HepG2 (cell line): ENCODE measurements around the gene ZBTB22. TPM values are rescaled to one million over a fixed set of nuclear protein-coding genes. Genes with fewer than 3 reads are reported as not detected.
A peak's percentile ranks its signal among the peaks of the same experiment; 100 is the strongest.

Experiments used
- AGO2 ChIP-seq: fragments of 200-400 bp; formaldehyde crosslinking; optimal IDR thresholded peaks from 2 replicates; pipeline ENCODE3; 2017; ENCODE audit warnings: mild to moderate bottlenecking, low read depth, low read length, moderate library complexity
- AKAP8 ChIP-seq: sonication (generic); formaldehyde crosslinking; IDR thresholded peaks from 2 replicates; pipeline ENCODE4 v1.5.1; 2020; ENCODE audit warnings: mild to moderate bottlenecking, missing genetic modification reagents
- FOSL2 ChIP-seq: sonication (generic); formaldehyde crosslinking; IDR thresholded peaks from 2 replicates; pipeline ENCODE4 v1.4.0; 2020; ENCODE audit warnings: missing genetic modification reagents
- IRX3 ChIP-seq: sonication (generic); formaldehyde crosslinking; IDR thresholded peaks from 2 replicates; pipeline ENCODE4 v1.8.1; 2023; ENCODE audit warnings: mild to moderate bottlenecking, low read depth, missing genetic modification reagents, borderline replicate concordance
- KDM3A ChIP-seq: IDR thresholded peaks from 2 replicates; pipeline ENCODE4 v1.6.1; 2018; ENCODE audit warnings: low read depth, missing compliant biosample characterization
- MAZ ChIP-seq, 2 experiments: sonication (generic) in 1 of 2; formaldehyde crosslinking in 1 of 2; IDR thresholded peaks; 2 replicates each; pipeline versions ENCODE4 v1.5.0 to v1.6.1; 2012 to 2020; ENCODE audit warnings: low read depth in 2 of 2, mild to moderate bottlenecking in 2 of 2, borderline replicate concordance in 1 of 2, improper control_type of control experiment in 1 of 2, low read length in 1 of 2, missing genetic modification reagents in 1 of 2, moderate library complexity in 1 of 2
- PHF21A ChIP-seq: sonication (generic); formaldehyde crosslinking; IDR thresholded peaks from 2 replicates; pipeline ENCODE4 v1.5.0; 2020; ENCODE audit warnings: mild to moderate bottlenecking, missing genetic modification reagents
- POLR2A ChIP-seq, 2 experiments: IDR thresholded peaks; 2 replicates each; pipeline ENCODE4 v1.6.1; 2011; ENCODE audit warnings: low read depth in 2 of 2, low read length in 2 of 2, mild to moderate bottlenecking in 1 of 2, moderate library complexity in 1 of 2; ENCODE audit not compliant: insufficient read depth in 1 of 2
- POLR2AphosphoS2 ChIP-seq: IDR thresholded peaks from 2 replicates; pipeline ENCODE4 v1.6.1; 2011; ENCODE audit warnings: low read depth, low read length, improper control_type of control experiment
- POLR2G ChIP-seq: fragments of 200-400 bp; formaldehyde crosslinking; IDR thresholded peaks from 2 replicates; pipeline ENCODE4 v1.6.1; 2018; ENCODE audit warnings: mild to moderate bottlenecking, low read depth, low read length, moderate library complexity
- RBFOX2 ChIP-seq: fragments of 200-400 bp; formaldehyde crosslinking; IDR thresholded peaks from 2 replicates; pipeline ENCODE4 v1.6.1; 2017; ENCODE audit warnings: low read depth, mild to moderate bottlenecking, low read length
- RBM39 ChIP-seq: fragments of 200-400 bp; formaldehyde crosslinking; IDR thresholded peaks from one replicate; pipeline ENCODE4 v1.6.1; 2018; ENCODE audit warnings: antibody characterized with exemption, mild to moderate bottlenecking, low read depth, low read length; ENCODE audit not compliant: poor library complexity, severe bottlenecking
- SALL2 ChIP-seq: sonication (generic); formaldehyde crosslinking; IDR thresholded peaks from 2 replicates; pipeline ENCODE4 v1.8.1; 2023; ENCODE audit warnings: mild to moderate bottlenecking, missing genetic modification reagents, inconsistent platforms
- SMAD9 ChIP-seq: sonication (generic); formaldehyde crosslinking; IDR thresholded peaks from 2 replicates; pipeline ENCODE4 v1.5.1; 2020; ENCODE audit warnings: mild to moderate bottlenecking, missing genetic modification reagents
- SP2 ChIP-seq: sonication (generic); formaldehyde crosslinking; IDR thresholded peaks from 2 replicates; pipeline ENCODE4 v1.5.1; 2020; ENCODE audit warnings: mild to moderate bottlenecking, missing genetic modification reagents
- SSRP1 ChIP-seq: IDR thresholded peaks from 2 replicates; pipeline ENCODE4 v1.6.1; 2016; ENCODE audit warnings: control low read depth
- TAF15 ChIP-seq: fragments of 200-400 bp; formaldehyde crosslinking; IDR thresholded peaks from one replicate; pipeline ENCODE4 v1.6.1; 2018; ENCODE audit warnings: mild to moderate bottlenecking, low read depth, low read length; ENCODE audit not compliant: poor library complexity, severe bottlenecking
- ZBTB33 ChIP-seq: sonication (generic); formaldehyde crosslinking; IDR thresholded peaks from 2 replicates; pipeline ENCODE4 v1.4.0; 2020; ENCODE audit warnings: missing genetic modification reagents
- ZBTB38 ChIP-seq: sonication (generic); formaldehyde crosslinking; IDR thresholded peaks from 2 replicates; pipeline ENCODE4 v1.5.1; 2020; ENCODE audit warnings: mild to moderate bottlenecking, missing genetic modification reagents
- ZC3H13 ChIP-seq: sonication (generic); formaldehyde crosslinking; IDR thresholded peaks from 2 replicates; pipeline ENCODE4 v1.8.1; 2023; ENCODE audit warnings: mild to moderate bottlenecking, missing genetic modification reagents, moderate library complexity
- ZFP36 ChIP-seq: fragments of 150-350 bp; IDR thresholded peaks from 2 replicates; pipeline ENCODE4 v1.6.1; 2018; ENCODE audit warnings: borderline replicate concordance, low read length, low read depth; ENCODE audit not compliant: partially characterized antibody
- ZFP90 ChIP-seq: sonication (generic); formaldehyde crosslinking; IDR thresholded peaks from 2 replicates; pipeline ENCODE4 v1.8.0; 2022; ENCODE audit warnings: missing genetic modification reagents, mild to moderate bottlenecking, inconsistent platforms, borderline replicate concordance
- ZNF557 ChIP-seq: sonication (generic); formaldehyde crosslinking; IDR thresholded peaks from 2 replicates; pipeline ENCODE4 v1.4.0; 2020; ENCODE audit warnings: missing genetic modification reagents
- ZNF775 ChIP-seq: sonication (generic); formaldehyde crosslinking; IDR thresholded peaks from 2 replicates; pipeline ENCODE4 v1.4.0; 2020; ENCODE audit warnings: missing genetic modification reagents, mild to moderate bottlenecking, moderate library complexity, borderline replicate concordance
- polyA plus RNA-seq, 8 experiments: library from polyadenylated mRNA; depleted of rRNA in 3 of 8; stranded (reverse) in 7 of 8; unstranded in 1 of 8; fragments of >200 nt; fragmentation: Illumina TruSeq in 4 of 8; extraction: Trizol in 4 of 8; gene quantifications; 2 replicates each; pipeline versions ENCODE4 v1.2.1 to v1.2.3, GENCODE V29; 2011 to 2016; ENCODE audit warnings: low read depth in 4 of 8, missing spikeins in 1 of 8, mixed read lengths in 1 of 8; ENCODE audit not compliant: insufficient read depth in 1 of 8
- total RNA-seq, 5 experiments: library from RNA; depleted of rRNA; stranded (reverse); fragments of >200 nt; fragmentation: Illumina TruSeq; extraction: Trizol; gene quantifications; 2 replicates each; pipeline ENCODE4 v1.2.3, GENCODE V29; 2016; ENCODE audit warnings: low read depth in 1 of 5
- TF ChIP-seq, protein P1 (sequence below): sonication (generic); formaldehyde crosslinking; conservative IDR thresholded peaks from 2 replicates; pipeline ENCODE4 v1.8.0; 2022; ENCODE audit warnings: low read depth, missing genetic modification reagents
- TF ChIP-seq, protein P2 (sequence below): sonication (generic); formaldehyde crosslinking; IDR thresholded peaks from 2 replicates; pipeline ENCODE4 v1.8.0; 2022; ENCODE audit warnings: missing genetic modification reagents, low read depth, mild to moderate bottlenecking, borderline replicate concordance

Gene ZBTB22
- total and polyA plus RNA-seq, 2 of the 13 experiments (the other 11 are each of a cell fraction or from before 2014, with no cell fraction given) = 8.0 to 10.6 TPM

DNA sequence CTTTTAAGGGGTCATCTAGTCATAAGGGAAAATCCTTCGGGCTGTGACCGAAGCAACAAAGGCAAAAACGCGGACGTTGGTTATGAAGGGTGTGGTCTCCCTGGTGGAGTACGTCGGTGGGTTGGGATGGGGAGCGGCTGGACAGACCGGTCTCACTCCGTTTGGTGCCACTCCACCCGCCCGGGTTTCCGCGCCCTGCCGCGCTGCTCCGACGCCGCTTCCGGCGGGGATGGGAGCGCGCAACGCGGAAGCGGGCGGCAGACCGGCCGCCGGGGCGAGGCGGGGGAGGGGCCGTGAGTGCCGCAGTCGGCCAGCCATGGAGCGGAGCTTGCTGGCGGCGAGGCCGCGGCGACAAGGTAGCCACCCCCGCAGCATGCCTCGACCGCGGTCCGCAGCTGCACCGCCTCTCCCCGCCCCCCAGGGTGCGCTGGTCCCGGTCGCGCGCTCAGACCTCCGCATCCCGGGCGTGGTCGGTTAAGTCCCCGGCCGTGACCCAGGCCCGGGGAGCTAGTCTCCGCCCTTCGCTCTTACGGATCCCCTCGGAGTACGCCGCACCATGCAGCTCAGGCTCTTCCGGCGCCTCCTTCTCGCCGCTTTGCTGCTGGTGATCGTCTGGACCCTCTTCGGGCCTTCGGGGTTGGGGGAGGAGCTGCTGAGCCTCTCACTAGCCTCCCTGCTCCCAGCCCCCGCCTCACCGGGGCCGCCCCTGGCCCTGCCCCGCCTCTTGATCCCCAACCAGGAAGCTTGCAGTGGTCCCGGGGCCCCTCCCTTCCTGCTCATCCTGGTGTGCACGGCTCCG, 40.5 kb downstream of the ZBTB22 start, which contains the start of gene B3GALT4 (continued):
- peak; percentile 99 for TF ChIP-seq ZBTB33 (CRISPR knock-in tag)
- TF ChIP-seq POLR2AphosphoS2 = 0 out of 2 replicates have a peak, but pooled peaks have one; percentile 21
- TF ChIP-seq SMAD9 = no peak
- peak; percentile 94 for TF ChIP-seq RBFOX2
- TF ChIP-seq SP2 (CRISPR knock-in tag) = 0 out of 2 replicates have a peak, but pooled peaks have one; percentile 17
- no peak for TF ChIP-seq ZNF557
- no peak for TF ChIP-seq ZFP36
- TF ChIP-seq TAF15 = peak; percentile 32
- 0 out of 2 replicates have a peak, but pooled peaks have one; percentile 36 for TF ChIP-seq IRX3 (CRISPR knock-in tag)
- peak; percentile 54 for TF ChIP-seq RBM39
- TF ChIP-seq, protein P1, sequence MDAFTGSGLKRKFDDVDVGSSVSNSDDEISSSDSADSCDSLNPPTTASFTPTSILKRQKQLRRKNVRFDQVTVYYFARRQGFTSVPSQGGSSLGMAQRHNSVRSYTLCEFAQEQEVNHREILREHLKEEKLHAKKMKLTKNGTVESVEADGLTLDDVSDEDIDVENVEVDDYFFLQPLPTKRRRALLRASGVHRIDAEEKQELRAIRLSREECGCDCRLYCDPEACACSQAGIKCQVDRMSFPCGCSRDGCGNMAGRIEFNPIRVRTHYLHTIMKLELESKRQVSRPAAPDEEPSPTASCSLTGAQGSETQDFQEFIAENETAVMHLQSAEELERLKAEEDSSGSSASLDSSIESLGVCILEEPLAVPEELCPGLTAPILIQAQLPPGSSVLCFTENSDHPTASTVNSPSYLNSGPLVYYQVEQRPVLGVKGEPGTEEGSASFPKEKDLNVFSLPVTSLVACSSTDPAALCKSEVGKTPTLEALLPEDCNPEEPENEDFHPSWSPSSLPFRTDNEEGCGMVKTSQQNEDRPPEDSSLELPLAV (CRISPR knock-in tag) = 0 out of 2 replicates have a peak, but pooled peaks have one; percentile 49
- TF ChIP-seq POLR2A (IDR thresholded peaks at IDR 0.05; ENCODE audit: insufficient read depth in 1 of 2, low read depth in 2 of 2, low read length in 2 of 2) = peak; percentile 23 to 55; a peak in 3 of 4 replicates
- TF ChIP-seq, protein P2, sequence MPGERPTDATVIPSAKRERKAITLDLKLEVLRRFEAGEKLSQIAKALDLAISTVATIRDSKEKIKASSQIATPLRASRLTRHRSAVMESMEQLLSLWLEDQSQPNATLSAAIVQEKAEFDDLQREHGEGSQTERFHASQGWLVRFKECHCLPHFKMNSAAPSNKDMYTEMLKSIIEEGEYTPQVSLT (CRISPR knock-in tag) = no peak
- peak; percentile 89 for TF ChIP-seq ZBTB38
- no peak for TF ChIP-seq PHF21A (CRISPR knock-in tag)
- peak; percentile 100 for TF ChIP-seq AGO2
- TF ChIP-seq AKAP8 = peak; percentile 80
- TF ChIP-seq ZC3H13 (CRISPR knock-in tag) = peak; percentile 71
- 0 out of 2 replicates have a peak, but pooled peaks have one; percentile 20 for TF ChIP-seq KDM3A
- TF ChIP-seq SALL2 (CRISPR knock-in tag) = no peak; the same call in 1 of the 2 replicates
- TF ChIP-seq MAZ (IDR thresholded peaks at IDR 0.05; ENCODE audit: borderline replicate concordance, low read depth, low read length) = no peak
- TF ChIP-seq MAZ (CRISPR knock-in tag; IDR thresholded peaks at IDR 0.05; ENCODE audit: low read depth) = peak; percentile 48; the same call in 1 of the 2 replicates
- peak; percentile 46; the same call in 1 of the 2 replicates for TF ChIP-seq POLR2G
- TF ChIP-seq ZNF775 (CRISPR knock-in tag) = no peak
- peak; percentile 27 for TF ChIP-seq SSRP1 (CRISPR knock-in tag)
- TF ChIP-seq ZFP90 (CRISPR knock-in tag) = 0 out of 2 replicates have a peak, but pooled peaks have one; percentile 30
- TF ChIP-seq FOSL2 (CRISPR knock-in tag) = no peak
